GM18870 (cell line): ENCODE results near the gene TEKT5.
"Not testable (repeated sequence)": the region's sequence is repeated elsewhere in the genome, so short reads cannot be mapped to it uniquely, and the experiment has no call there.

Experiments
- ATAC-seq: cut with Tn5 transposase; IDR thresholded peaks from one replicate; pipeline ENCODE4 v1.9.1; 2021; ENCODE audit warnings: moderate library complexity; ENCODE audit not compliant: unreplicated experiment

TEKT5 gene

DNA sequence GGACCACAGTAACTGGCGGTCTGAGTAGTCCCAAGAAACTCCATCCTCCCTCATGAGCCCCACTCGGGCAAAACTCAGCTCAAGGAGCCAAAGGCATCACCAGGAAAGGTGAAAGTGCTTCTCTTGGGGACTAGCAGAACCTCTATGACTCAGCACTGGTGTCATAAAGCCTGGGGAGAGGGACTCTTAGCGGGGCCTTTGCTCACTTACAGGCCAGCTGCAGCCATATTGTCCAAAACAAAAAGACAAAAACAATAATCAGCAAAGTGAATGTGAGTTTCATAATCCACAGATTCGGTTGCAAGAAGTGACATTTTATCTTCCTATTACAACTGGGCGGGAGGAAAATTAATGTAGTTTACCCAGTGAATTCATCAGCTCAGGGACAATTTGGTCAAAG, at the start of gene TEKT5:
Gene TEKT5, minus strand, starts transcription at position 101 of the 400 bp plus-strand sequence. Its CDS starts 57 bp downstream, at position 44.
- ATAC-seq: no peak

DNA sequence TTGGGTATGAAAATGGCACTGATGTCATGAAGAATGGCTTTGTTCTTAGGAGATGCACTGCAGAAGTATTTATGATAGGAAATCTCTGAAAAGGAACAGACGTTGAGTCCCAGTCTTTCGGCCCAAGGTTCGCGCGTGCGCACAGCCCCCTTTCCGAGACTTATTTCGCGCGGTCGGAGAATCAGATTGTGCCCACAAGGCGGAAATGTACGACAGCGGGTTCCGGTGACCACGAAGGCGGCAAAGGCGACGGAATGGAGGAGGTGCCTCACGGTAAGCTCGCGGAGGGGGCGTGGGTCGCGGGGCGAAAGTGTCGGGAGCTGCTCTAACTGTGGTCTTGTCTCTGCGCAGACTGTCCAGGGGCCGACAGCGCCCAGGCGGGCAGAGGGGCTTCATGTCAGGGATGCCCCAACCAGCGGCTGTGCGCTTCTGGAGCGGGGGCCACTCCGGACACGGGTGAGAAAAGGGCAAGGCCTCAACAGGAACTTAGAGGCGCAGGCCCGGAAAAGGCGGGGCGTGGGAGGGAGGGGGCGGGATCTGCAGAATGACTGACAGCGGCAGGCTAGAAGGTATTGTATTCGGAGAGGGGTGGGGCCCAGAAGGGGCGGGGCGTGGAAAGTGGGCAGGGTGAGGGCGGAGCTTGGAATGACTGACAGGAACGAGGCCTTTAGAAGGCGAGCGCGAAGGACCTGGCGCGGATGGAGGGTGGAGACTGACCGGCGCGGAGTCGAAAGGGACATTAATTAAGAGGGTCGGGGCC, 49.1 kb upstream of the TEKT5 start, which contains the start of gene NUBP1:
Gene NUBP1, plus strand, starts transcription at position 233 of the 760 bp plus-strand sequence. Its CDS starts 22 bp downstream, at position 255.
- peak; percentile 71 for ATAC-seq

DNA sequence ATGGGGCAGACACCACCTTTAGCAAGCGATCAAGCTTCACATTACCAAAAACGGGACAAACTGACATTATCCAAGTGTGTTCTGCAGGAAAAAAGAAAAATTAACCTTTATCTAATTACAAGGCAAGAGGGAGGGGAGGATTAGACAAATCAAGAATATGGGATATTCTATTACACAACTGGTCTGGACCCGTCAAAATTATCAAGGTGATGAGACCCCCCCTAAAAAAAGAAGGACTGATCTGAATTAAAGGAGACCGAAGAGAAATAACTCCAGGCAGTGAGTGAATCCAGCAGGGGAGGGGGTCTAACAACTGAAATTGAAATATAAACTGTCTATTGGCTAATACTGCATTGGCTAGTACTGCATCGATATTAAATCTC, 48.5 kb upstream of the TEKT5 start:
- no peak for ATAC-seq

DNA sequence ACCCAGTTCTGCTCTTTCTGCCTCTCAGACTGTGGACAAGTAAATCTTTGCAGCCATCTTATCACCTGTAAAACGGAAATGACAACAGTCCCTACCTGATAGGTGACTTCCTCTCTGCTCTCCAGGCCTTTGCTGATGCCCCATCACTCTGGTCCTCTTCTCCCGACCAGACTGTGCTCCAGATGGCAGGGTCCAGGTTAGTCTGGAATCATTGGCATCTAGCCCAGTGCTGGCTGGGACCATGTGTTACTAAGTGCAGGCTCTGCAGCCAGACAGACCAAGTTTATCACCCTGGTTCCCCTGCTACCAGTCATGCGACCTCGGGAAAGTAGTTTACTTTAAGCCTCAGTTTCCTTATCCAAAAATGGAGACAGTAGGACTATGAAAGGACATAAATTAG, 47.1 kb upstream of the TEKT5 start:
- no peak for ATAC-seq

DNA sequence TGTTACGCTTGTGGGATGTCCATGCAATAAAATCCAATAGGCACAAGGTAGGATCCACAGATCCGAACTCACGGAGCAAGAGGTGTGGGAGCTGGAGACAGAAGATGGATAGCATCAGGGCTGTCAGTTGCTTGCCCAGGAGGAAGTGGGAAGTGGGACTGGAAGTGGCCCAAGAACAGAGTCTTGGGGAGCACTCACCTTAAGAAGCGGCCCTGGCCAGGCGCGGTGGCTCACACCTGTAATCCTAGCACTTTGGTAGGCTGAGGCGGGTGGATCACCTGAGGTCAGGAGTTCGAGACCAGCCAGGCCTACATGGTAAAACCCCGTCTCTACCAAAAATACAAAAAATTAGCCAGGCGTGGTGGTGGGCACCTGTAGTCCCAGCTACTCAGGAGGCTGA, 46.5 kb upstream of the TEKT5 start:
- not testable (repeated sequence) for ATAC-seq

DNA sequence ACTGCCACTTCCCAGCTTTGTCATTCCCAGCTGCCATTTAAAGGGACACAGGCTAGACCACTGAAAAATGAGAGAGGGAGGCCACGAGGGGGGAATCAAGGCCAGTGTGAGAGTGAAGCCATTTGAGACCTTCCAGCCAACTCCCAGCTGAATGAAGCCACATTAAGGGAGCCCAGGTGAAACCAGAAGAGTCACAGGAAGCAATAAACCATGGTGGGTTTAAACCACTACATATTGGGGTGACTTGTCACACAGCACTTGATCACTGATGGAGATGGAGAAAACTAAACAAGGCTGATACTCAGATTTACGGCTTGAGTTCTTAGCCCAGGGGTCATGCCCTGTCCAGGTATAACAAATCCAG, 46.1 kb upstream of the TEKT5 start:
- no peak for ATAC-seq

DNA sequence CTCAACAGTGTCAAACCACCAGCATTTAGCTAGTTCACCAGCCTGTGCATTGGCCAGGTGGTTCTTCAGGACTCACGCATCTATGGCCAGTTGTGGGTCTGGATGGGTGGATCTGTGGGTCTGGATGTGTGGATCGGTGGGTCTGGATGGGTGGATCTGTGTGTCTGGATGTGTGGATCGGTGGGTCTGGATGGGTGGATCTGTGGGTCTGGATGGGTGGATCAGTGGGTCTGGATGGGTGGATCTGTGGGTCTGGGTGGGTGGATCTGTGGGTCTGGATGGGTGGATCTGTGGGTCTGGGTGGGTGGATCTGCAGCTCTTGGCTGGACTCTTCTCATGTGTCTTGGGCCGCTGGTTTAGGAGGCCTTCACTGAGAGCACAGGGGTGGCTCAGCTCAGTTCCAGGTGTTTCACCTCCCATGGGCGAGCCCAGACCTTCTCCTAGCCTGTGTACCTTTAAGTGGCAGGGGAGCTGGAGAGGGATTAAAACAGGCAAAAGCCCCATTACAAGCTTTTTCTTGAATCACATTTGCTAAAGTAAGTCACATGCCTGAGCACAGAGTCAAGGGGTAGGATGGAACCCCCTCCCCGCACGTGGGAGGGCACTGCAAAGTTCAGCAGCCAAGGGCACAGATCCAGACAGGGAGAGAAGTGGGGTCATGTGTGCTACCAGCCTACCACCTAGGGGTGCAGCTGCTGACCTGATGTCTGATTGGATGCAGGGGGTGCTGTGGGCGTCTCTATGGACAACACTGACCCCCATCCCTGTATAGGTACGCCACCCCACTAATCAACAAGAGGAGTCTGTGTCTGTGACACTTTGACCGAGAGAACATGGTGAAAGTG, 45.5 kb upstream of the TEKT5 start:
- no peak for ATAC-seq

DNA sequence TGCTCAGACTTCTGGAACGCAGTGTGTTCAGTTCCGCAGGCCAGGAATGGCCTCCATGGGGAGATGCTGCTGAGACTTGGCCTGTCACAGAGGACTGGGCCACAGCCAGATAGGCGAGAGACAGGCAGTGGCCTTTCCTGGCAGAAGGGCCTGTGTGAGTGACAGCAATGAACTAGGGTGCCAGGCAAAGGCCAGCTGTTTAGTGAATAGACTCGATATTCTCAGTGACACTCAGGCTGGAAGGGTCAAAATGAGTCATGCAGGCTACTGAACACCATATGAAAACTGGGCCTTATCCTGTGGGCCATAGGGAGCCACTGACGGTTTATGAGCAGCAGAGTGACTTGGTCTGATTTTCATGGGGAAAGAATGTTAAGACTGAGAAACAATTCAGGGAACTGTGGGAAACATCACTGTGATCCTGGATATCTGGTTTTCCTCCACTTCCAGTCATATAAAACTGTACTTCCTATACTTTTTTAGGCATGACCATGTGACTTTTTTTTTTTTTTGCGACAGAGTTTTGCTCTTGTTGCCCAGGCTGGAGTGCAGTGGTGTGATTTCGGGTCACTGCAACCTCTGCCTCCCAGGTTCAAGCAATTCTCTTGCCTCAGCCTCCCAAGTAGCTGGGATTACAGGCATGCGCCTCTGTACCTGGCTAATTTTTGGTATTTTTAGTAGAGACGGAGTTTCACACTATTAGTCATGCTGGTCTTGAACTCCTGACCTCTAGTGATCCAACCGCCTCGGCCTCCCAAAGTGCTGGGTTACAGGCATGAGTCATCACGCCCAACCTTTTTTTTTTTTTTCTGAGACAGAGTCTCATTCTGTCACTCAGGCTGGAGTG, 43.7 kb upstream of the TEKT5 start:
- peak; percentile 74 for ATAC-seq

DNA sequence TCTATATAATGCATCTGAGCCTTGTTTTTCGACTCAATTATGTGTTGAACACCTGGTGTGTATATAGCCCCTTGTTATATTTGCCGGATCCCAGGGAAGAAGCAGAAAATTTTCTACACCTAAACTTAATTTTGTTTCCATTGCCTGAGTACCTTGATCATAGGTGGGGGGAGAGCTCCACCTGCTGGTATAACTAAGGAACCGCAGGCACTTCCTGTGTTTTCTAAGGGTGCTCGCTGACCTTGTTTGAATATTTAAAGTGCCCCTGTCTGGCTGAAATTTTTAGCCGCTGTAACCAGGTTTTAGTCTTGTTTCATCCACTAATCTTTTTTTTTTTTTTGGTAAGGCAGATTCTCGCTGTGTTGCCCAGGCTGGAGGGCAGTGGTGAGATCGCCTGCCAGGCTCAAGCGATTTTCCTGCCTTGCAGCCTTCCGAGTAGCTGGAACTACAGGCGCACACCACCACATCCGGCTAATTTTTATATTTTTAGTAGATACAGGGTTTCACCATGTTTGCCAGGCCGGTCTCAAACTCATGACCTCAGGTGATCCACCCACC, 42.4 kb upstream of the TEKT5 start:
- ATAC-seq: peak; percentile 40

DNA sequence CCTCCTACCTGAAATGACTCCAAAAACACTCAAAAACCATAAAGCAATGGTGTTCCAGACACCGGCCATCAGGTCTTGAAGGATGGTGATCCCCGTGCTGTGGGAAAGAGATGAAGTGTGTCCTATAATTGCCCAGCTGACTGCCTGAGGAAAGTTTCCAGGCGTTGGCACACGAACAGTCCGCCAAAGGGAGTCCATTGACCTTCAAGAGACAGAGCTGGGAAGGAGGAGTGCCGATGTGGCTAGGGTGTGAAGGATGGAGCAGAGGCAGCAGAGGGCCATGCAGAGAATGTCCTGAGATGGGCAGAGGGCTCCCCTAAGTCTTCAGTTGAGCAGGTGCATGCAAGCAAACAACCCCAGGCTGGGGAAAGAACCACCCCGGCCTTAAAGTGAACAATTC, 37.1 kb upstream of the TEKT5 start:
- ATAC-seq: no peak

DNA sequence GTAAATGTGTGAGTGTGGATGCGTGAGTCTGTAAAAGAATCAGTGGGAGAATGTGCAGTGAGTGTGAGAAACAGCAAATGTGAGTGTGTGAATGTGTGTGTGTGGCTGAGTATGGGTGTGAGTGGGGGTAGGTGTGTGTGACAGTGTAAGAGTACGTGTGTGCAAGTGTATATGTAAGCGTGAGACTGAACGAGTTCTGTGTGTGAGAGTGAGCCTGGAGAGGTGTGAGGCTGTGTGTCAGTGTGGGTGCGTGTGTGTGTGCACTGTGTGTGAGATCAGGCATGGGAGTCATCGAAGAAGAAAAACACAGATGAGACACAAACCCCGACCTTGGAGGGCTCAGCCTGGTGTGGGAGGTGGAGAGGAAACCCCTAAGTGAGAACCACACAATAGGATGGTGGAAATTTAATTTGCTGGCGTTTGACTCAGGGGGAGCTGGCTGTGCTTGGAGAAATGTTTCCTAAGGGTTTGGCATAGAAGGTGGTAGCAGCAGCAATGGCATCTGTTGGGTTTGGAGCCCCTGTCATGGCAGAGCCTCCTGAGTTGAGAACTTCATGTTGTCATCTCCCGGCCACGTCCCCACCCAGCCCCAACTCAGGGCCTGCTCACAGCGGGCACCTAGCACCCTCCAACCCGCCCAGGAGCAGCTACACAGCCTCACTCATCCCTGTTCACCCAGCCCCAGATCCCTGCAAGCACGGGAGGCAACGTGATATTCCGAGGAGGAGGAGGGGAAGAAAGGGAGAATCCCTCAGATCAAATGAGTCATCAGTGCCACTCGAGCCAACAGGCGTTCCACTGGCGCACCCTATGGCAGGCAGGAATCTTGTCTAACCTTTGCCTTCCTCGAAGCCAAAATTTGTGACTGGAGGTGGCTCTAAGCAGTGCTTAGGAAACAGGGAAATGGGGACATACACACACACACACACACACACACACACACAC, 34.6 kb upstream of the TEKT5 start:
- no peak for ATAC-seq

DNA sequence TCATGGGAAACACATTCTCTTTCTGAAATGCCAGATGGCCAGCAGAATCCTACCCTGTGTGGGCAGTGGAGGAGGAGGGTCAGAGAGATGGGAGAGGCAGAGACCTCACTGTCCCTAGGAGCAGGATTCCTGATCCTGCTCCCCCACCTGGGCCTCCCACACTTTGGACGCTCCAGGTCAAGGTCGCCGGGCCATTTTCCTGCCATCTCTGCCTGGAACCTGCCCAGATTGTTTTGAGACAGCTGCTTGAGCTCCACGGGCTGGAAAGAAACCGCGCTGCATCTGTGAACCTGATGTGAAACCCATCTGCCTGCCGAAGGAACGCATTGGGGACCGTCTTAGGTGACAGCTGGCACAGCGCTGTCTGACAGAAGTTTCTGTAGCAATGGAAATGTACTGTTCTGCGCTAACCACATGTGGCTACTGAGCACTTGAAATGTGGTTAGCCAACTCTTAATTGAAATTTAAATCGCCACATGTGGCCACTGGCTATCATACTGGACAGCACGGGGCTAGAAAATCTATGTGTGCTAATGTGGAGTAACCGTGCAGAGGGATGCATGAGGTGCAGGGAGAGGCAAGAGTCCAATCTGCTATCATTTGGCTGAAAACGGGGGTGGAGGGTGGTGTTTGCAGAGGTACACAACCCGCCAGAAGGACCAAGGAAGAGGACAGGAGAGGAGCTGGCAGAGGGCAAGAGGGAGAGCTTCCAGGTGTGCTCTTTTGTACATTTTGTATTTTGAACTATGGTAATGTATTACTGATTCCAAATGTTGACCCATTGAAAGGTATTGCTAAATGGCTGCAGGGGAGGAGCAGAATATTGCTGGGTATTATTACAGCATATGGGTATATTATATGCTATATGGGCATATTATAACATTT, 33.5 kb upstream of the TEKT5 start:
- no peak for ATAC-seq

DNA sequence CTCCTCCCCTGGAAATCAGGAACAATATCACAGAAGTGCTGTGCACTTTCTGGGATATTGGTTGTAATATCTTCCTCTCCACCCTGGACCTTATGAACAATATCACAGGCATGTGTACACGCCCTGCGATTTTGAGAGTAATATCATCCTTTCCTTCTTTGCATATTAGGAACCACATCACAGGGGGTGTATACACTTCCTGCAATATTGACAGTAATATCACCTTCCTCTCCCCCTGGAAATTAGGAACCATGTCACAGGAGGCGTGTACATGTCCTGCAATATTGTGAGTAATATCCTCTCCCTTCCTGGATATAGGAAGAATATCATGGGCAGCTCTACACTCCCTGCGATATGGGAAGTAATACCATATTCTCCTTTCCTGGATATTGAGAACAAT, 14.2 kb upstream of the TEKT5 start:
- no peak for ATAC-seq

DNA sequence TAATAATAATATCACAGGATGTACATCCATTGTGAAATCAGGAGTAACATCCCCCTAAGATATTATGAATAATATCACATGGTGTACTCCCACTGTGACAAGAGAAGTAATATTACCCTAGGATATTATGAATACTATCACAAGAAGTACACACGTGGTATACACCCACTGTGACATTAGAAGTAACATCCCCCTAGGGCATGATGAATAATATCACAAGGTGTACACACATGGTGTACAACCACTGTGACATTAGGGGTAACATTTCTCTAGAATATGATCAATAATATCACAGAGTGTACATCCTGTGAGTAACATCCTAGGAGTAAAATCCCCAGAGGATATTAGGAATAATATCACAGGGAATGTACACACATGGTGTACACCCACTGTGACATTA, 5.0 kb upstream of the TEKT5 start:
- no peak for ATAC-seq

DNA sequence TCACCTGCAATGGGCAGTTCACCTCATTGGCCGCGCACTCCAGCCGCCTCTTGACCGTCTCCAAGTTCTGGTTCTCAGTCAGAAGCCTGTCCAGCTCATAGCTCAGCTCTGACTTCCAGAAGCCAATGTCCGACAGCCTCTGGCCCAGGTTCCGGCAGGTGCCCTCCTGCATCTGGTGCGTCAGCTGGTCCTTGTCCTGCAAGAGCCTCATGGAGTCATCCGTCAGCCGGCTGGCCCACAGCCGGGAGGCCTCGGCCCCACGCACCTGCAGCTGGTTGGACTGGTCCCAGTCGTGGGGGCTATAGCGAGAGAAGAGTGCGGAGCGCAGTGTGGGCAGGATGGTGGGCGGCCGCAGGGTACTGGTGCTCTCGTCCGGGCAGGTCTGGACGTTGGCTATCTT, 424 bp downstream of the TEKT5 start:
- ATAC-seq: no peak

DNA sequence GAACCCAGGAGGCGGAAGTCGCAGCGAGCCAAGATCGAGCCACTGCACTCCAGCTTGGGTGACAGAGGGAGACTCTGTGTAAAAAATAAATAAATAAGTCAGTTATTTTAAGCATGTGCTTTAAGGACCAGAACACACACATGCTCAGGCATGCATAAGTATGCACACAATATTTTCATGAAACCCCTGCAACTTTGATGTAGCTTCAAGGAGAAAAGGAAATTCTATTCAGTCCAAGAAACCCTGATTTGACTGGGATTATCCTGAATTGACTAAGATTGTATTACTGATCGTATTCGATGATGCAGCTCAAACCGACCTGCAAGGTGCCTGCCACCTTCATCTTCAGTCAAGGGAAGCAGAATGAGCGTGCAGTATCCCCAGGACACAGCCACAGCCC, 841 bp downstream of the TEKT5 start:
- no peak for ATAC-seq

DNA sequence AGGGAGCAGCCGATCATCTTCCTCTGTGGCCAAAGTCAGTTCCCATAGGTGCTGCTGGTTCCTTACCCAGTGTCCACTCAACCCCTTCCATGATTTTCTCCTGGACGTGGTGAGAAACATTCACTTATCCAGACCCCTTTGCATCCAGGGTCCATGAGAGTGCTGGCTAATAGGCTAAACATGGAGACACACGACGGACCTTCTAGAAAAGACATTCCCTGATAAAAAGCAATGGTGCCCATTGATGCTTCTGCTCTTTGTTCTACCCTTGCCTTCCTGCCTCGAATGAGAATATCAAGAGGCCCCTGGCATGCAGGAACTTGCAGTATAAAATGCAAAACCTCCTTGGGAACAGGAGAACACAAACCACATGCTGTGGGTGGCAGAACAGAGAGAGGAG, 2.3 kb downstream of the TEKT5 start:
- ATAC-seq: no peak

DNA sequence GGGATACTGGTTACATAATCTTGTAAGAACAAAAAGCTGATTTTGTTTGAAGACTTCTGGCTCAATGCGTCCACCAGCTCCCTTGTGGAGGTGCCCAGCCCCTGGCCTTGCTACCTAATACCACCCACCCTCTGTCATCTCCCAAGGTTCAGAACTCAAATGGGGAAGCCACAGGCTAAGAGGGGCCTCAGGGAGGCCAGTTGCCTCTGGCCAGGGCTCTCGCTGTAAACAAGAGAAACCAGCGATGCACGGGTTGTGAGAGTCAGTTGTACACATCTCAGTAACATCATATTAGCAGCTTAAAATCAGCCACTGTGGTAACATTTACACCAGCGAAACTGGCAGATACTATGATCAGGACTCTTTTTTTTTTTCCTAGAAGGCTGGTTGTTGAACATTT, 6.0 kb downstream of the TEKT5 start:
- ATAC-seq: no peak

DNA sequence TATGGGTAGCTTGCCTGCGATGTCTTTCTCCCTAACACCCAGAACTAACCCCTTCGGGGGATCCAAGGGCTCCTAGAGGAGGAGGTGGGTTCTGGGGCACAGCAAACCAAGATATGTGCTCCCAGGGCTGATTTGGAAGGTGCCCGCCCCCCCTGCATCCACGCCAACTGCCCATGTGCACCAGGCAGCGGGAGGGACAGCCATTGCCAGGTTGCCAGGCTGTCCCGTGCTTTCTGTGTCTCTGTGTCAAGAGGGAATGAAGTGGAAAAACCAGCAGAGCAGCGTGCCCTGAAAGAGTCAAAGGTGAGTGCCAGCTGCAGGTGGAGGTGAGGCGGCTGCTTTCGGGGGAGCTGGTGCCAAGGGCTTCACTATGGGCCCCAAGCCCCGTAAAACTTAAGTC, 6.4 kb downstream of the TEKT5 start:
- no peak for ATAC-seq
